Urinary bladder (tissue), 4 donors: ENCODE data around the gene CEP295NL. TPM values are rescaled to one million over a fixed set of nuclear protein-coding genes. Genes with fewer than 3 reads are reported as not detected.
"Not testable (repeated sequence)": the region's sequence is repeated elsewhere in the genome, so short reads cannot be mapped to it uniquely, and the experiment has no call there.

Experiments used
- DNase-seq: peaks from one replicate; pipeline ENCODE4 v3.0.0-alpha.2; 2015; ENCODE audit errors: extremely low spot score
- H3K27ac ChIP-seq: one replicate; pipeline ENCODE4 v1.5.1; 2013; ENCODE audit warnings: low read depth, mild to moderate bottlenecking, moderate library complexity
- H3K36me3 ChIP-seq: one replicate; pipeline ENCODE4 v1.6.1; 2013; ENCODE audit warnings: mild to moderate bottlenecking, moderate library complexity; ENCODE audit not compliant: insufficient read depth
- H3K4me1 ChIP-seq: one replicate; pipeline ENCODE4 v1.6.1; 2013; ENCODE audit warnings: mild to moderate bottlenecking, moderate library complexity; ENCODE audit not compliant: insufficient read depth
- H3K4me3 ChIP-seq: one replicate; pipeline ENCODE4 v1.5.1; 2013; ENCODE audit warnings: low read depth, low read length
- WGBS: extraction: QIAGEN DNeasy Blood & Tissue Kit; methylation state at CpG from one replicate; pipeline ENCODE4 v1.1.7; 2013; 5-methylcytosine and 5-hydroxymethylcytosine counted together
- polyA plus RNA-seq: library from polyadenylated mRNA; stranded (reverse); fragments of 200-250 nt; gene quantifications from one replicate; pipeline ENCODE4 v1.2.3, GENCODE V29; 2013
- total RNA-seq: library from RNA; depleted of rRNA; stranded (reverse); fragments of >200 nt; gene quantifications from one replicate; pipeline ENCODE4 v1.2.3, GENCODE V29; 2014
- donor health status: healthy with polysubstance abuse.
- donor health status: healthy.

CEP295NL gene
- total and polyA plus RNA-seq, 2 donors: 0.28 to 4.8 TPM

- Histone ChIP-seq H3K27ac (no peak overlapping the region), H3K36me3 (no peaks in the 10 kb centered on the region), H3K4me1 (no peaks in the 10 kb centered on the region), H3K4me3 (no peak overlapping the region)
- WGBS: 68% methylated on average over 9 of the region's 9 CpGs
- no peak for DNase-seq
These were observed 1.4 kb upstream of the CEP295NL start for GRCh38 chr17:78904371-78904770.

GRCh38 chr17:78902231-78902630 lies 770 bp downstream of the CEP295NL start:
- WGBS: 92% methylated on average over 8 of the region's 8 CpGs
- H3K36me3 ChIP-seq, H3K4me1 ChIP-seq, H3K27ac ChIP-seq, DNase-seq, H3K4me3 ChIP-seq: not testable (repeated sequence)

DNA sequence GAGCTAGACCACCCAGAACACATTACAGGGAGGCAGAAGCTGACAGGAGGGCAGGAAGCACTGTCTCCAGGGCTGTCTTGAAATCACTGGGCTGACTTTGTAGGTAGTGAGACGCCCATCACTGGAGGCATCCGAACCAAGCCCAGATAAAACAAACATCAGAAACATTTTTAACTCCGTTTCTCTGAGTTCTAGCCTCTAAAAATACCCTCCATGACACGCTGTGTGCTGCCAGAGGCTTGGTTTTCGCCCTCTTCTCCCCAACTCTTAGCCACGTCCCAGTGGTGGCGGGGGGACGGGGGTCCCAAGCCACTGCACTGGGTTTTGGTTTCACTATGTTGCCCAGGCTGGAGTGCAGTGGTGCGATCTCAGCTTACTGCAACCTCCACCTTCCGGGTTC lies 1.2 kb downstream of the CEP295NL start:
- Histone ChIP-seq H3K4me1 (no peaks in the 10 kb centered on the region), H3K36me3 (no peaks in the 10 kb centered on the region), H3K4me3 (no peak overlapping the region), H3K27ac (no peak overlapping the region)
- WGBS: 95% methylated on average over 10 of the region's 10 CpGs
- DNase-seq: no peak

- no peak for DNase-seq
- WGBS: 87% methylated on average over 29 of the region's 29 CpGs
- Histone ChIP-seq H3K27ac (no peak overlapping the region), H3K4me3 (no peak overlapping the region), H3K4me1 (no peaks in the 10 kb centered on the region), H3K36me3 (no peaks in the 10 kb centered on the region)
These were observed 2.2 kb downstream of the CEP295NL start for GRCh38 chr17:78900816-78901215.

DNA sequence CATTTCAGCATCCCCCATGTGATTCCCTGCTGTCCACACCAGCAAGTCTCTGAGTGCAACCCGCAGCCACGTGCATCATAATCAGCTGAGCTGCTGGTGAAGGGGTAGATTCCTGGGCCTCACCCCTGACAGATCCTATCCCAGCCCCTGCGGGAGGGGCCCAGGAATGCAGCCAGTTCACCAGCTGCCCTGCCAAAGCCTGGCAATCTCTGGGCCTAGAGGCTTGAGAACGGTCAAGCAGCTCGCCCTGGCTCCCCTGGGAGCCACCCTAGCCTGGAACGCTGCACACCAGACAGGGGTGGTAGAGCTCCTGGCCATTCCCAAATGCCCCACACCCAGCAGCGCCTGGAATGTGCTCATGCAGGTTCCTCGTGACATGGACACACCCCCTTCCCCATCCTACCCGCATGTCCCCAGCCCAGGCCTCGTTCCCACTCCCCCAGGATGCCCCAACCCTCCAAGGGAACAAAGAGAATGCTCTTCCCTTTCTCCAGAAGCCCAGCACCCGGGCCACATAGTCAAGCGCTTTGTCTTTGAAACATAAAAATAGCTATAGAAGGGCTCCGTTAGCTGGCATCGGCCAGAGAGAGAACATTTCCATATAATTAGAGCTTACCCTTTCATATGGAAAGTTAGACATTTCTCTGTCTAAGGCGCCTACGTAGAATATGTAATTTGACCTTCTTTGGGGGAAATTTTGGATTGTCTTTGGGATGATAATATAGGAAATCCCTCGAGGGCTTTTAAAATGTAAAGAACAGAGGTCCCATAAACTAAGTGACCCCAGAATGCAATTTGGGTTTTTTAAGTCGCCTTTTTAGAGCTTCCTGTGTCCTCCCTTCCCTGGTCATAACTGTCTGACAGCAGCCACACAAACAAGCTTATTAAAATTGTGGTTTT lies 3.4 kb downstream of the CEP295NL start:
- Histone ChIP-seq H3K36me3 (no peaks in the 10 kb centered on the region), H3K4me1 (no peaks in the 10 kb centered on the region), H3K4me3 (no peak overlapping the region), H3K27ac (no peak overlapping the region)
- 48% methylated on average over 18 of the region's 18 CpGs for WGBS
- no peak for DNase-seq

DNA sequence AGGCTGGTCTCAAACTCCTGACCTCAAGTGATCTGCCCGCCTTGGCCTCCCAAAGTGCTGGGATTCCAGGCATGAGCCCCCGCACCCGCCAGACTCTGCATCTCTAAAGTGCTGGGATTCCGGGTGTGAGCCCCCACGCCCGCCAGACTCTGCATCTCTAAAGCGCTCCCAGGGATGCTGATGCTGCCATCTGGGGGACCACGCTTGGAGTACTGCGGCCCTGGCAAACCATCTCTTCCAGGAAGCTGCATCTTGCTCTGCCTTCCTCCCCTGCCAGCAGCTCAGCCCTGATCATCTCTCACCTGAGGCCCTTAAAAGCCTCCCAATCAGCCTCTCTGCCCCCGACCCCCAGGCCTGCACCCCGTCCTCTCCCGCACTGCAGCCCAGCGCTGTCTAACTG lies 4.1 kb downstream of the CEP295NL start:
- H3K27ac ChIP-seq: no peak overlapping the region
- no peaks in the 10 kb centered on the region for H3K4me1 ChIP-seq

DNA sequence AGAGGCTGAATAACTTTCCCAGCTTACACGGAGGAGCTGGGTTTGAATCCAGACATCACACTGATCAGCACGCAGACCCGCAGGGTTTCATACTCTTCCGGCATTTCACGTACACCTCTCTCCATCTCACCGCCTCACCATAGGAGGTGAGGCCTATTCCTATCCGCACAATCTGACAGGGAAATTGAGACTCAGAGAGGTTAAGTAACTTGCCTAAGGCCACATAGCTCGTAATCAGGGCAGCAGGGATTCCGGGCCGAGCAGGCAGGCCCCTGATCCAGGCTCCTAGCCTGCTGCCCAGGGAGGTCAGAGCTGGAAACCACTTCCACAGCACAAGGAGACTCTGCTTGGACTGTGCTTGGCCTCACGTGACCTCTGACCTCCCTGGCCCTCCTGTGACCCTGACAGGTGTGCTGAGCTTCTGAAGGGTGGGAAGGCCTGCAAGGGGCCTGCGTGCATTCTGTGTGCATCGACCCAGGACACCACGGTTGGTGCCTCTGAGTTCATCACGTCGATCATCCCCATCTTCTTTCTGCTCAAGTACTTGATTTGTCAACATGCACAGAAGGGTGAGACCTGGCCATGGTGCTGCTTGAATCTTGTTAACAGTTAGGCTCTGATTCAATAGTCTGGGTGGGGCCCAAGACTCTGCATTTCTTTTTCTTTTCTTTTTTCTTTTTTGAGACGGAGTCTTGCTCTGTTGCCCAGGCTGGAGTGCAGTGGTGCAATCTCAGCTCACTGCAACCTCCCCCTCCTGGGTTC lies 4.7 kb downstream of the CEP295NL start:
- H3K36me3 ChIP-seq: no peaks in the 10 kb centered on the region
- H3K4me3 ChIP-seq: no peak overlapping the region
- 79% methylated on average over 17 of the region's 17 CpGs for WGBS
- no peak for DNase-seq
- no peak overlapping the region for H3K27ac ChIP-seq
- no peaks in the 10 kb centered on the region for H3K4me1 ChIP-seq

More for the DNA sequence above, 4.1 kb downstream of the CEP295NL start:
- no peak for DNase-seq
- no peak overlapping the region for H3K4me3 ChIP-seq
- no peaks in the 10 kb centered on the region for H3K36me3 ChIP-seq
- WGBS: 84% methylated on average over 13 of the region's 13 CpGs

GRCh38 chr17:78897664-78898047 lies 5.3 kb downstream of the CEP295NL start:
- 68% methylated on average over 7 of the region's 7 CpGs for WGBS
- Histone ChIP-seq H3K4me3 (no peak overlapping the region), H3K36me3 (no peaks in the 10 kb centered on the region), H3K27ac (no peak overlapping the region), H3K4me1 (no peaks in the 10 kb centered on the region)
- DNase-seq: no peak

DNA sequence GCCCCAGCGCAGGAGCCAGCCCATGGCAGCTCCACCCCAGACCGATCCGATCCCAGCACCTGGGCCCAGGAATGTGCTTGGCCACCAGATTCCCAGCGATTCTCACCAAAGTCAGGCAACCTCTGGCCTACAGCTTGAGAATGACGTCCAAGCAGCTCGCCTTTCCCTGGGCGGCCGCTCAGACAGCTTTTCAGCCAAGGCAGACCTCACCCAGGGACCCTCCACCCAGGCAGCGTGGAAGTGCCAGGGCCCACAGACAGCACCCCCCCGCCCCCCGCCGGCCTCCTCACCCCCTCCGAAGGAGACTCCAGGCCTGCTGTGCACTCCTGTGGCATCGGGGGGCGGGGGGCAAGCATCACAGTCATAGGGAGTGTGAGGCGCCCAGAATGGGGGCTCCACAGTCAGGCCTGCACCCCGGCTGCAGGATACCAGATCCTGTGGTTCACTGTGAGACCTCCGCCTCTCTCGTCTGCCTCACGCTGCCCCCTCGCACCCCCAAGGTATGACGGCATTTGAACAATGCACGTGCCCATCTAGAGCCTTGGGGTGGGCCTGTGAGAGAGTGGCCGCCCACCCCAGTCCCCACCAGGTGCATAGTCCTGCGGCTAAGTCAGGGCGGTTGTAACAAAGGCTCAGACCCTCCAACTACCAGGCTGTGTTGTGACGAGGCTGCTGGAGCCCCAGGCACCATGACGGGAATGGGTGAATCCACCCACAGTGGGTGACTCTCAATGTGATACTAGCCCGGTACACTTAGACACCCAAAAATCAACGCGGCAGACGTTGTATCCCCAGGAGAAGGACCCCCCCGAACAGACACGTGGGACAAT lies 6.0 kb downstream of the CEP295NL start:
- WGBS: 84% methylated on average over 34 of the region's 34 CpGs
- no peak overlapping the region for H3K27ac ChIP-seq
- H3K36me3 ChIP-seq: no peaks in the 10 kb centered on the region
- no peak for DNase-seq
- no peaks in the 10 kb centered on the region for H3K4me1 ChIP-seq
- H3K4me3 ChIP-seq: no peak overlapping the region

DNA sequence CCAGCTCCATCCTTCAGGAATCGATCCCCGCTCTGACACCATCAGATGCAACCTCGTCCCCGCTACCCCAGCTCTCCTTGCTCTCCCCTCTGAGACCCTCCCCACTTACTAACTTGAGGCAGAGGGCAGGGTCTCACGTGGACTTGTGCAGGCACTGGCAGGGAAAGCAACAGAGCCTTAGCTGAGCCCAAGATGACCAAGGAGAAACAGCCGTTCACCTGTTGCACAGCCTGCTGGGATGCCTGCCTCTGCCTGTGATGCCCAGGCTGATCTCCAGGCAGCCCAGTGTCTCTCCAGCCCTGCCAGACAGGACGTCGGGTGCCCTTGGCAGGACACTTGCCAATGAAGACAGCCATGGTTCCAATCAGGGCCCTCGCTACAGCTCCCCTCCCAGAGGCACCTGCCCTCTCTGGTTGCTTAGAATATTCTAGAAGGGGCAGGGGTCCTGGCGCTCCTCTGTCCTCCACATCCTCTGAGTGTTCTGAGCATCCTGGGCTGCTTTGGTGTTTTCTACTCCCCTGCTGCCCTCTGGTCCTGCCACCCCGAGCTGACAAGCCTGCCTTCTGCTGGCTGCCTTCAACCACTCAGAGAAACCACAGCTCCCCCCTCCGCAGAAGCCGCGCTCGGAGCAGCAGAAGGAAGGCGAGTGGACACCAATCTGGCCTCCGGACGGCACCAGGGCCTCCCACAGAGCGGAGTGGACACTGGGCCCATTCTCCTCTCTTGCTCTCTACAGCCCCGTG lies 6.7 kb downstream of the CEP295NL start:
- no peak for DNase-seq
- Histone ChIP-seq H3K4me3 (no peak overlapping the region), H3K27ac (no peak overlapping the region), H3K36me3 (no peaks in the 10 kb centered on the region), H3K4me1 (no peaks in the 10 kb centered on the region)
- WGBS: 69% methylated on average over 20 of the region's 20 CpGs

- H3K27ac ChIP-seq: no peak overlapping the region
- no peak overlapping the region for H3K4me3 ChIP-seq
- H3K36me3 ChIP-seq: no peaks in the 10 kb centered on the region
- WGBS: 38% methylated on average over 5 of the region's 5 CpGs
- no peak for DNase-seq
- H3K4me1 ChIP-seq: no peaks in the 10 kb centered on the region
These were observed 7.7 kb downstream of the CEP295NL start for GRCh38 chr17:78895322-78895721.

DNA sequence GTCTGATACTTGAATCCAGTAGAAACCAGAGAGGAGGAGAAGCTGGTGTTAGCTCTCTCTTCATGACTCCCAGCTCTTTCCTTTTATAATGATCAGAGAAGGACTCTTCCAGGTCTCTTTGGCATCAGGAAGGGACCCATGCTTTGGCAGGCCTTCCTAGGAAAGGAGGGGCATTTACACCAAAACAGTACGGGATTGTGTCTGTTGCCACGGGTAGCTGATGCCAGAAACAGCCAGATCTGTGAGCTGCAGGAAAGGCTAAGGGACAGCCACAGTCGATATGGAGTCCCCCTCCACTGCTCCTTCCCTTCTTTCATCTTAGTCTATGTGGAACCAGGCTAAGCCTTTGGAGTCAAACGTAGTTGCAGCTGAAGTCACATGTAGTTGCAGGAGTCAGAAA lies 9.3 kb downstream of the CEP295NL start:
- DNase-seq: no peak
- H3K4me3 ChIP-seq: no peak overlapping the region
- no peaks in the 10 kb centered on the region for H3K36me3 ChIP-seq
- no peaks in the 10 kb centered on the region for H3K4me1 ChIP-seq
- 22% methylated on average over 4 of the region's 4 CpGs for WGBS
- H3K27ac ChIP-seq: no peak overlapping the region

DNA sequence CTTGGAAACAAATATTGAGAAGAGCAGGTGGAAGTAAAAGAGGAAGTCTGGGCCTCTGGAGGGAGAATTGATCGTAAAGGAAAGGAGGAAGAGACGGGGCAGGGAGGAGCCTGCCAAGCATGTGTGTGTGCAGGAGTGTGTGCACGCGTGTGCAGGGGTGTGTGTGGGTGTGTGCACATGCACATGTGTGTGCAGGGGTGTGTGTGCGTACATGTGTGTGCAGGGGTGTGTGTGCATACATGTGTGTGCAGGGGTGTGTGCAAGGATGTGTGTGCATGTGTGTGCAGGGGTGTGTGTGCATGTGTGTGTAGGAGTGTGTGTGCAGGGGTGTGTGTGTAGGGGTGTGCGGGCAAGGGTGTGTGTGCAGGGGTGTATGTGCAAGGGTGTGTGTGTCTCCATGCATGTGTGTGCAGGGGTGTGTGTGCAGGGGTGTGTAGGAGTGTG lies 10.0 kb downstream of the CEP295NL start:
- no peaks in the 10 kb centered on the region for H3K36me3 ChIP-seq
- no peak for DNase-seq
- H3K27ac ChIP-seq: no peak overlapping the region
- no peak overlapping the region for H3K4me3 ChIP-seq
- H3K4me1 ChIP-seq: no peaks in the 10 kb centered on the region
- 81% methylated on average over 6 of the region's 6 CpGs for WGBS
